Vagina (tissue), 2 donors: ENCODE measurements around the gene AP1S3.

ENCODE experiments used
- CTCF ChIP-seq, 3 experiments: fragments of 450-650 bp in 2 of 3; fragments of 200-600 bp in 1 of 3; sonication (generic) in 1 of 3; IDR thresholded peaks; one replicate each; pipeline ENCODE4 v1.5.1; 2017 to 2019; ENCODE audit warnings: antibody characterized with exemption in 3 of 3, mild to moderate bottlenecking in 2 of 3, moderate library complexity in 2 of 3
- POLR2A ChIP-seq, 2 donors: fragments of 450-650 bp; IDR thresholded peaks; one replicate each; pipeline ENCODE4 v1.6.1; 2017; ENCODE audit warnings: antibody characterized with exemption in 2 of 2, mild to moderate bottlenecking in 2 of 2, moderate library complexity in 2 of 2
- POLR2AphosphoS5 ChIP-seq, 2 donors: sonication (generic); formaldehyde crosslinking; IDR thresholded peaks; one replicate each; pipeline ENCODE4 v1.9.0; 2017; ENCODE audit warnings: antibody characterized with exemption in 2 of 2, mild to moderate bottlenecking in 2 of 2, low read depth in 1 of 2; ENCODE audit not compliant: insufficient read depth in 1 of 2

- TF ChIP-seq CTCF (IDR thresholded peaks at IDR 0.05) (no peak), POLR2AphosphoS5 (IDR thresholded peaks at IDR 0.05; ENCODE audit: insufficient read depth in 1 of 2, low read depth in 1 of 2) (no peak), POLR2A (IDR thresholded peaks at IDR 0.05) (no peak)
Measured at GRCh38 chr2:223811757-223812156, 25.6 kb downstream of the AP1S3 start.
